HG02943 (cell line): ENCODE measurements around the gene USB1.
"Not testable (repeated sequence)": the region's sequence is repeated elsewhere in the genome, so short reads cannot be mapped to it uniquely, and the experiment has no call there.

Experiments used
- ATAC-seq: cut with Tn5 transposase; IDR thresholded peaks from one replicate; pipeline ENCODE4 v1.9.1; 2021; ENCODE audit warnings: mild to moderate bottlenecking, low read depth, moderate library complexity; ENCODE audit not compliant: unreplicated experiment

The USB1 gene

GRCh38 chr16:57969451-57970123, 31.6 kb upstream of the USB1 start:
- no peak for ATAC-seq

GRCh38 chr16:57970319-57970718, 30.9 kb upstream of the USB1 start:
- ATAC-seq = no peak

GRCh38 chr16:57970970-57971369, 30.2 kb upstream of the USB1 start, which contains the start of gene CNGB1:
Gene CNGB1 (minus strand): TSS chr16:57971128. CDS start chr16:57967286, 3,842 bp downstream.
- ATAC-seq = no peak

GRCh38 chr16:57971848-57972247, 29.4 kb upstream of the USB1 start:
- ATAC-seq = no peak

GRCh38 chr16:57972306-57972705, 28.9 kb upstream of the USB1 start:
- no peak for ATAC-seq

GRCh38 chr16:57976331-57976796, 24.8 kb upstream of the USB1 start:
- ATAC-seq = no peak

- no peak for ATAC-seq
Measured at GRCh38 chr16:57977418-57978069, 23.7 kb upstream of the USB1 start.

GRCh38 chr16:57978070-57978465, 23.1 kb upstream of the USB1 start:
- not testable (repeated sequence) for ATAC-seq

- ATAC-seq = no peak
Measured at GRCh38 chr16:57979006-57979585, 22.1 kb upstream of the USB1 start.

GRCh38 chr16:57981636-57982035, 19.6 kb upstream of the USB1 start:
- no peak for ATAC-seq

GRCh38 chr16:57982385-57982784, 18.8 kb upstream of the USB1 start:
- ATAC-seq = no peak

- peak; percentile 78 for ATAC-seq
Measured at GRCh38 chr16:57984443-57985203, 16.6 kb upstream of the USB1 start.

GRCh38 chr16:57985204-57986181, 15.7 kb upstream of the USB1 start:
- ATAC-seq = no peak

GRCh38 chr16:57986196-57986595, 15.0 kb upstream of the USB1 start:
- no peak for ATAC-seq

- no peak for ATAC-seq
Measured at GRCh38 chr16:57987441-57988177, 13.6 kb upstream of the USB1 start.

- ATAC-seq = no peak
Measured at GRCh38 chr16:57988929-57989328, 12.3 kb upstream of the USB1 start.

GRCh38 chr16:57991551-57992059, 9.6 kb upstream of the USB1 start:
- ATAC-seq = no peak

GRCh38 chr16:57992084-57992483, 9.1 kb upstream of the USB1 start:
- ATAC-seq = no peak

- no peak for ATAC-seq
Measured at GRCh38 chr16:57993438-57993837, 7.8 kb upstream of the USB1 start.
